ENCODE measurements around the gene MYO3B. TPM values are rescaled to one million over a fixed set of nuclear protein-coding genes. Genes with fewer than 3 reads are reported as not detected.

Gene MYO3B
- total RNA-seq, 3 donors from 2014 or later (not counting 1 experiment from before 2014, with no cell fraction given), result 0.68 to 0.88 (median 0.75) TPM

- H3K27ac Mint-ChIP-seq, result no peak overlapping the region
- DNase-seq, result no peak
These were observed 40.5 kb downstream of the MYO3B start for GRCh38 chr2:170218456-170218855.

GRCh38 chr2:170218931-170219330 is 41.0 kb downstream of the MYO3B start:
- no peaks in the 10 kb centered on the region for H3K9me3 Mint-ChIP-seq
- H3K27ac ChIP-seq (ENCODE audit: low read length), result no peak overlapping the region
- no peaks in the 10 kb centered on the region for H3K36me3 Mint-ChIP-seq
- no peak overlapping the region for H3K4me3 ChIP-seq (ENCODE audit: low read length)
- no peaks in the 10 kb centered on the region for H3K9me3 ChIP-seq (ENCODE audit: control insufficient read depth, insufficient read depth, low read length)
- no peaks in the 10 kb centered on the region for H3K27me3 Mint-ChIP-seq (ENCODE audit: low read depth in 2 of 2)
- DNase-seq (no peak), ATAC-seq (no peak)
- H3K27ac Mint-ChIP-seq, result no peak overlapping the region
- H3K4me3 Mint-ChIP-seq, result no peak overlapping the region
- peaks cover 0 to 5% of the 10 kb centered on the region in 2 donors for H3K4me1 Mint-ChIP-seq
- 17% methylated on average over 1 of the region's 1 CpG for WGBS (ENCODE audit: insufficient coverage)
- no peak for TF ChIP-seq CTCF (IDR thresholded peaks at IDR 0.05)
- no peaks in the 10 kb centered on the region for H3K27me3 ChIP-seq (ENCODE audit: control insufficient read depth, insufficient read depth, low read length)
- no peaks in the 10 kb centered on the region for H3K4me1 ChIP-seq (ENCODE audit: control insufficient read depth, insufficient read depth, low read length)
- no peaks in the 10 kb centered on the region for H3K36me3 ChIP-seq (ENCODE audit: control insufficient read depth, insufficient read depth, low read length)
- intact Hi-C loops (cut with micrococcal nuclease), result no loop called here

More at GRCh38 chr2:170218456-170218855, 40.5 kb downstream of the MYO3B start:
- Mint-ChIP-seq H3K36me3 (no peaks in the 10 kb centered on the region), H3K4me1 (peaks cover 0 to 5% of the 10 kb centered on the region in 2 donors), H3K27me3 (ENCODE audit: low read depth in 2 of 2) (no peaks in the 10 kb centered on the region), H3K9me3 (no peaks in the 10 kb centered on the region), H3K4me3 (no peak overlapping the region)
- Histone ChIP-seq H3K4me3 (ENCODE audit: low read length) (no peak overlapping the region), H3K36me3 (ENCODE audit: control insufficient read depth, insufficient read depth, low read length) (no peaks in the 10 kb centered on the region), H3K27ac (ENCODE audit: low read length) (no peak overlapping the region), H3K9me3 (ENCODE audit: control insufficient read depth, insufficient read depth, low read length) (no peaks in the 10 kb centered on the region), H3K27me3 (ENCODE audit: control insufficient read depth, insufficient read depth, low read length) (no peaks in the 10 kb centered on the region), H3K4me1 (ENCODE audit: control insufficient read depth, insufficient read depth, low read length) (no peaks in the 10 kb centered on the region)
- intact Hi-C loops (cut with micrococcal nuclease), result no loop called here
- 91% methylated on average over 2 of the region's 2 CpGs for WGBS (ENCODE audit: insufficient coverage)
- ATAC-seq, result no peak
- no peak for TF ChIP-seq CTCF (IDR thresholded peaks at IDR 0.05)

- intact Hi-C loops (cut with micrococcal nuclease), result no loop called here
- H3K27me3 ChIP-seq (ENCODE audit: control insufficient read depth, insufficient read depth, low read length), result no peaks in the 10 kb centered on the region
- no peaks in the 10 kb centered on the region for H3K36me3 ChIP-seq (ENCODE audit: control insufficient read depth, insufficient read depth, low read length)
- Mint-ChIP-seq H3K36me3 (no peaks in the 10 kb centered on the region), H3K4me3 (no peak overlapping the region), H3K9me3 (no peaks in the 10 kb centered on the region), H3K27ac (no peak overlapping the region), H3K4me1 (peaks cover 0 to 5% of the 10 kb centered on the region in 2 donors), H3K27me3 (ENCODE audit: low read depth in 2 of 2) (no peaks in the 10 kb centered on the region)
- H3K4me3 ChIP-seq (ENCODE audit: low read length), result no peak overlapping the region
- DNase-seq (no peak), ATAC-seq (no peak)
- H3K27ac ChIP-seq (ENCODE audit: low read length), result no peak overlapping the region
- WGBS (ENCODE audit: insufficient coverage), result 71% methylated on average over 5 of the region's 6 CpGs
- no peak for TF ChIP-seq CTCF (IDR thresholded peaks at IDR 0.05)
- no peaks in the 10 kb centered on the region for H3K4me1 ChIP-seq (ENCODE audit: control insufficient read depth, insufficient read depth, low read length)
- no peaks in the 10 kb centered on the region for H3K9me3 ChIP-seq (ENCODE audit: control insufficient read depth, insufficient read depth, low read length)
These were observed 43.7 kb downstream of the MYO3B start for GRCh38 chr2:170221317-170222288.
